Hepatocyte (in vitro differentiated cells): ENCODE measurements around the gene TMEM232. TPM values are rescaled to one million over a fixed set of nuclear protein-coding genes. Genes with fewer than 3 reads are reported as not detected.
"Not testable (repeated sequence)": the region's sequence is repeated elsewhere in the genome, so short reads cannot be mapped to it uniquely, and the experiment has no call there.

ENCODE experiments used
- DNase-seq: peaks from one replicate; pipeline ENCODE4 v3.0.0-alpha.2; 2016; ENCODE audit warnings: low spot score
- H2AFZ ChIP-seq: fragments of 200-600 bp; sonication (generic); 2 replicates; pipeline ENCODE4 v1.6.0; 2016; ENCODE audit warnings: antibody characterized with exemption, mild to moderate bottlenecking
- H3K27ac ChIP-seq: fragments of 200-600 bp; sonication (generic); 2 replicates; pipeline ENCODE4 v1.5.1; 2016; ENCODE audit warnings: mild to moderate bottlenecking
- H3K27me3 ChIP-seq: fragments of 200-600 bp; sonication (generic); 2 replicates; pipeline ENCODE4 v1.6.1; 2016
- H3K36me3 ChIP-seq: fragments of 200-600 bp; sonication (generic); replicated peaks from 2 replicates; pipeline ENCODE4 v1.5.1; 2016; ENCODE audit warnings: low read depth; ENCODE audit not compliant: insufficient read depth
- H3K4me1 ChIP-seq: fragments of 200-600 bp; sonication (generic); 2 replicates; pipeline ENCODE4 v1.5.1; 2016; ENCODE audit warnings: mild to moderate bottlenecking, moderate library complexity; ENCODE audit not compliant: insufficient read depth
- H3K4me2 ChIP-seq: fragments of 200-600 bp; sonication (generic); 2 replicates; pipeline ENCODE4 v1.6.0; 2016
- H3K4me3 ChIP-seq: fragments of 200-600 bp; sonication (generic); 2 replicates; pipeline ENCODE4 v1.5.1; 2016; ENCODE audit warnings: mild to moderate bottlenecking
- H3K79me2 ChIP-seq: fragments of 200-600 bp; sonication (generic); 2 replicates; pipeline ENCODE4 v1.6.0; 2017; ENCODE audit warnings: mild to moderate bottlenecking
- H3K9me2 ChIP-seq: fragments of 200-600 bp; sonication (generic); replicated peaks from 2 replicates; pipeline ENCODE4 v1.6.0; 2017; ENCODE audit warnings: mild to moderate bottlenecking; ENCODE audit not compliant: insufficient read depth
- H3K9me3 ChIP-seq: fragments of 200-600 bp; sonication (generic); 2 replicates; pipeline ENCODE4 v1.5.1; 2016; ENCODE audit warnings: low read depth, mild to moderate bottlenecking
- H4K20me1 ChIP-seq: fragments of 200-600 bp; sonication (generic); 2 replicates; pipeline ENCODE4 v1.6.0; 2016; ENCODE audit warnings: mild to moderate bottlenecking; ENCODE audit not compliant: insufficient read depth, poor library complexity, severe bottlenecking
- EZH2 ChIP-seq: fragments of 200-600 bp; sonication (generic); IDR thresholded peaks from 2 replicates; pipeline ENCODE4 v1.6.1; 2016; ENCODE audit warnings: antibody characterized with exemption, mild to moderate bottlenecking, borderline replicate concordance
- EZH2phosphoT487 ChIP-seq: fragments of 200-600 bp; sonication (generic); IDR thresholded peaks from one replicate; pipeline ENCODE4 v1.6.1; 2018; ENCODE audit warnings: antibody characterized with exemption, mild to moderate bottlenecking, low read depth, moderate library complexity; ENCODE audit not compliant: unreplicated experiment, severe bottlenecking
- WGBS: methylation state at CpG from one replicate; pipeline ENCODE4 v1.1.6; 2016; ENCODE audit warnings: low lambda C conversion rate; ENCODE audit errors: missing lambda C conversion rate; 5-methylcytosine and 5-hydroxymethylcytosine counted together
- polyA plus RNA-seq: library from polyadenylated mRNA; unstranded; fragments of >200 nt; fragmentation: Nextera tagmentation; extraction: Ambion mirVana; gene quantifications from 2 replicates; pipeline ENCODE4 v1.2.1, GENCODE V29; 2016
- total RNA-seq: library from RNA; depleted of rRNA; stranded (reverse); fragments of >200 nt; gene quantifications from 2 replicates; pipeline ENCODE4 v1.2.3, GENCODE V29; 2014
- TF ChIP-seq, protein P1 (sequence below): fragments of 200-600 bp; sonication (generic); IDR thresholded peaks from 2 replicates; pipeline ENCODE4 v1.5.1; 2016; ENCODE audit warnings: antibody characterized with exemption, mild to moderate bottlenecking; ENCODE audit not compliant: poor library complexity

The TMEM232 gene
- total and polyA plus RNA-seq, 2 experiments from 2014 or later = 2.4 to 2.8 TPM

DNA sequence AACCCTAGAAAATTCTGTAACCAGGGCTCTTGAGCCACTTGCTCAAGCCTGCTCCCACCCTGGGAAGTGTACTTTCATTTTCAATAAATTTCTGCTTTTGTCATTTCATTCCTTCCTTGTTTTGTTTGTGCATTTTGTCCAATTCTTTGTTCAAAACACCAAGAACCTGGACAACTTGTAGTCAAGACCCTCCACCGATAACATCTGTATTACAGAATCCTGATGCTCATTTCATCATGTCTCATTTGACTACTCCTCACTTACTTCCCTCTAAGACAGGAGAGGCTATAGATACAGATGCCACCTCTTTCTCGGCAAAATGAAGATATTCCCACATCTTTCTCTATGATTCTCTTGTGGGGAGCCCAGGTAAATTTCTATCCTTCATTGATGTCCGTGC, 183.5 kb downstream of the TMEM232 start:
- H3K9me3 ChIP-seq = no peaks in the 10 kb centered on the region
- no peak overlapping the region for H3K4me3 ChIP-seq
- no peaks in the 10 kb centered on the region for H3K36me3 ChIP-seq
- no peak overlapping the region for H3K4me2 ChIP-seq
- no peaks in the 10 kb centered on the region for H3K79me2 ChIP-seq
- no peaks in the 10 kb centered on the region for H3K27me3 ChIP-seq
- TF ChIP-seq EZH2 = no peak
- TF ChIP-seq EZH2phosphoT487 = no peak
- TF ChIP-seq, protein P1, sequence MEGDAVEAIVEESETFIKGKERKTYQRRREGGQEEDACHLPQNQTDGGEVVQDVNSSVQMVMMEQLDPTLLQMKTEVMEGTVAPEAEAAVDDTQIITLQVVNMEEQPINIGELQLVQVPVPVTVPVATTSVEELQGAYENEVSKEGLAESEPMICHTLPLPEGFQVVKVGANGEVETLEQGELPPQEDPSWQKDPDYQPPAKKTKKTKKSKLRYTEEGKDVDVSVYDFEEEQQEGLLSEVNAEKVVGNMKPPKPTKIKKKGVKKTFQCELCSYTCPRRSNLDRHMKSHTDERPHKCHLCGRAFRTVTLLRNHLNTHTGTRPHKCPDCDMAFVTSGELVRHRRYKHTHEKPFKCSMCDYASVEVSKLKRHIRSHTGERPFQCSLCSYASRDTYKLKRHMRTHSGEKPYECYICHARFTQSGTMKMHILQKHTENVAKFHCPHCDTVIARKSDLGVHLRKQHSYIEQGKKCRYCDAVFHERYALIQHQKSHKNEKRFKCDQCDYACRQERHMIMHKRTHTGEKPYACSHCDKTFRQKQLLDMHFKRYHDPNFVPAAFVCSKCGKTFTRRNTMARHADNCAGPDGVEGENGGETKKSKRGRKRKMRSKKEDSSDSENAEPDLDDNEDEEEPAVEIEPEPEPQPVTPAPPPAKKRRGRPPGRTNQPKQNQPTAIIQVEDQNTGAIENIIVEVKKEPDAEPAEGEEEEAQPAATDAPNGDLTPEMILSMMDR = no peak
- no peaks in the 10 kb centered on the region for H4K20me1 ChIP-seq
- H3K9me2 ChIP-seq = no peaks in the 10 kb centered on the region
- H2AFZ ChIP-seq = no peak overlapping the region
- no peak for DNase-seq
- peaks cover 20% of the 10 kb centered on the region for H3K4me1 ChIP-seq
- H3K27ac ChIP-seq = no peak overlapping the region
- WGBS = 92% methylated on average over 3 of the region's 3 CpGs

DNA sequence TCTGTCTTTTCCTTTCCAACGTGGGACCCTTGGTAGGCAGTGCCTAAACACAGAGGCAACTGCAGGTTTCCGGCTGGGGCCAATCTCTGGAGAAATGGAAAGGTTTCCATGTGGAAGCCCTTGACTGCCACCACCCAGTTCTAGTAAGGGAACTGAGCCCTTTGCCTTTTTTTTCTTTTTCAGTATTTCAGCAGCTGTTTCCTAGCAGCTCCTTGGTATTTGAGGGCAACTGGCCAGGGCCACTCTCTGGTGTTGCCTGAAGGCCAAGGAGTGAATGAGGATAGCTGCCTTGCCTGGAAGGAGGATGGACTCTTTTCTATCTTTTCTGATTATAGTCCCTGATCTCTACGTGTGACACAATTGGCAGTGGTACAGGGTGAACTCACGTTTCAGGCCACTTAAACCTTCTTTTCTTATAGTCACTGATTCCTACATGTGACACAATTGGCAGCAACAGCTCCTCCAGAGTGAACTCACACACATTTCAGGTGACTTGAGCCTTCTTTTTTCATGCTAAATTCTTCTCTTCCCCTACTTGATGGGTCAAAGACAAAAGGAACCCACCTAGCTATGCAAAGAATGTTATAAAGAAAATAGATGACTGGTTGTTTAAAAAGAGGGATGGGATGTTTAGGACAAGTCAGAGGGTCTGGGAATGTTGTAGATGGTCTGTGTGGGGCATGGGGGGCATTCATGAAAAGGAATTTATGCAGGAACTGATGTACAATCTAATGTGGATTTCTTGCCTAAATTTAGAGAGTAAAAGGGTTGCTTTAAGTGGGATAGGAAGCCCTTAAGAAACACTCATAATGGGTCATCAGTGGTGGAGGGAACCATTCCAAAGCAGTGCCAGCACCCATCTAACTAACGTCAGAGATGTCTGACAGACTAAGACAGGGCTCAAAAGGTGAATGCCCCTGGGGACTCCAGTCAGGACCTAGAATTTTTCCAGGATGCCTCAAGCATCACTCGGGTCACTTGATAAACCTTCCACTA, 190.1 kb downstream of the TMEM232 start:
- 64% methylated on average over 6 of the region's 6 CpGs for WGBS
- no peaks in the 10 kb centered on the region for H4K20me1 ChIP-seq
- no peaks in the 10 kb centered on the region for H3K9me2 ChIP-seq
- H3K27me3 ChIP-seq = no peaks in the 10 kb centered on the region
- no peaks in the 10 kb centered on the region for H3K36me3 ChIP-seq
- H3K9me3 ChIP-seq = no peaks in the 10 kb centered on the region
- no peak overlapping the region for H2AFZ ChIP-seq
- H3K4me1 ChIP-seq = peaks cover 10% of the 10 kb centered on the region
- no peak for DNase-seq
- TF ChIP-seq EZH2phosphoT487 = no peak
- TF ChIP-seq, protein P1 = no peak
- no peak for TF ChIP-seq EZH2
- H3K4me3 ChIP-seq = no peak overlapping the region
- no peak overlapping the region for H3K4me2 ChIP-seq
- no peaks in the 10 kb centered on the region for H3K79me2 ChIP-seq
- H3K27ac ChIP-seq = no peak overlapping the region

DNA sequence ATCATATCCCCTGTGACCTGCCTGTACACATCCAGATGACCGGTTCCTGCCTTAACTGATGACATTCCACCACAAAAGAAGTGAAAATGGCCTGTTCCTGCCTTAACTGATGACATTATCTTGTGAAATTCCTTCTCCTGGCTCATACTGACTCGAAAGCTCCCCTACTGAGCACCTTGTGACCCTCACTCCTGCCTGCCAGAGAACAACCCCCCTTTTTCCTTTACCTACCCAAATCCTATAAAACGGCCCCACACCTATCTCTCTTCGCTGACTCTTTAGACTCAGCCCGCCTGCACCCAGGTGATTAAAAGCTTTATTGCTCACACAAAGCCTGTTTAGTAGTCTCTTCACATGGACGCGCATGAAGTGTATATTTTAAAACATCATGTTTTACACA, 191.3 kb downstream of the TMEM232 start:
- H3K4me3 ChIP-seq, H3K27ac ChIP-seq, H3K4me2 ChIP-seq, H3K27me3 ChIP-seq, H4K20me1 ChIP-seq, H3K9me3 ChIP-seq, H3K36me3 ChIP-seq, H2AFZ ChIP-seq, H3K4me1 ChIP-seq, DNase-seq, H3K79me2 ChIP-seq, H3K9me2 ChIP-seq: not testable (repeated sequence)
- WGBS = 65% methylated on average over 7 of the region's 7 CpGs

DNA sequence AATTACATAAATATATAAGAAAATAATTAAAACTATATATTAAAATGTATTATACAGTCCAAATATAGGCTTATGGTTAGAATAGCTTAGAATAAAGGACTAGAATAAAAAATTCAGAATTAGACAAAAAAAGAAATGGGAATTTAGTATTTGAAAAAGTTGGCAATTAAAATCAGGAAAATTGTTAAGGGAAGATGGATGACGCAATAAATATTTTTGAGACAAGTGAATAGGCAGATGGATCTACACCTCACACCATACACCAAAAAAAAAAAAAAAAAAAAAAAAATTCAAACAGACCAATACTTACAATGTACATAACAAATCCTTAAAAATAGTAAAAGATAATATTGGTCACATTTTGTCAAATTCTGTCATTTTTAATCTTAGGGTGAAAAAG, 200.7 kb downstream of the TMEM232 start:
- Histone ChIP-seq H2AFZ (no peak overlapping the region), H3K79me2 (no peaks in the 10 kb centered on the region), H3K9me2 (no peaks in the 10 kb centered on the region), H3K4me2 (no peak overlapping the region), H4K20me1 (no peaks in the 10 kb centered on the region), H3K4me1 (no peaks in the 10 kb centered on the region), H3K27ac (no peak overlapping the region), H3K4me3 (no peak overlapping the region), H3K9me3 (no peaks in the 10 kb centered on the region), H3K36me3 (no peaks in the 10 kb centered on the region), H3K27me3 (no peaks in the 10 kb centered on the region)
- DNase-seq = no peak
- WGBS = 96% methylated on average over 1 of the region's 1 CpG
- TF ChIP-seq EZH2 (no peak), EZH2phosphoT487 (no peak)
- TF ChIP-seq, protein P1 = no peak
